ENCODE data around the gene IFTAP.
"Not testable (repeated sequence)": the region's sequence is repeated elsewhere in the genome, so short reads cannot be mapped to it uniquely, and the experiment has no call there.

IFTAP gene
- 0.31 to 0.47 reads per million in 2 donors for total RNA-seq

DNA sequence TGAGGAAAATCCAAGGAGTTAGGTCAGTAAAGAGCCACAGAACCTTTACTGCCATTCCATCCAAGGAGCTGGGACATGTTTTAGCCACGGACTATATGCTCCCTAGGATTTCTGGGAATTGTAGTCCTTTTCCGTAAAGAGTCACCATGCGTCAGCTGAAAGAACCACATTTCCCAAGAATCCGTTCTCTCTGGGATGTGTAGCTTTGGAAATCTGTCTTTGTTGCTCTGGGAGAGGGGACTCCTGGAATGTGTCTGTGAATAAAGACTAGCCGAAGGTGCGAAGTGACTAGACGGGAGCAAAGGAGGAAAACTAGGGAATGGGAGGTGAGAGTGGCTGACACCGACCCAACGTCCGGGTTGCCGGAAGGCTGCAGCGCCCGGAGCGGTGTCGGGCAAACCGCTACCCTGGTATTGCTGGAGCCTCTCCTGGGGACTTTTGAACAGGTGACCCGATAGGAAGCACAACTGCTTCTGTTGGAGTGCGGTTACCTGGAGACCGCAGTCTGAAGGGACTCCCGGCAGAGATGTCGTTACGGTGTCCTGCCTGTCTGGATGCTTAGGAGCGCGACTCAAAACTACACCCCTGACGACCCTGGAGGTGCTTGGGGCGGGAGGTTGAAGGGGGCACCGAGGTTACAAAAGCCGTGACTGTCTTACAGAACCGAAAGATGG is at the start of gene IFTAP:
IFTAP (plus strand) TSS at position 187 of the 674 bp plus-strand sequence. CDS start 15,602 bp downstream, outside the sequence.
- peak in 2 of 5 experiments; percentile 10 to 52 for DNase-seq

DNA sequence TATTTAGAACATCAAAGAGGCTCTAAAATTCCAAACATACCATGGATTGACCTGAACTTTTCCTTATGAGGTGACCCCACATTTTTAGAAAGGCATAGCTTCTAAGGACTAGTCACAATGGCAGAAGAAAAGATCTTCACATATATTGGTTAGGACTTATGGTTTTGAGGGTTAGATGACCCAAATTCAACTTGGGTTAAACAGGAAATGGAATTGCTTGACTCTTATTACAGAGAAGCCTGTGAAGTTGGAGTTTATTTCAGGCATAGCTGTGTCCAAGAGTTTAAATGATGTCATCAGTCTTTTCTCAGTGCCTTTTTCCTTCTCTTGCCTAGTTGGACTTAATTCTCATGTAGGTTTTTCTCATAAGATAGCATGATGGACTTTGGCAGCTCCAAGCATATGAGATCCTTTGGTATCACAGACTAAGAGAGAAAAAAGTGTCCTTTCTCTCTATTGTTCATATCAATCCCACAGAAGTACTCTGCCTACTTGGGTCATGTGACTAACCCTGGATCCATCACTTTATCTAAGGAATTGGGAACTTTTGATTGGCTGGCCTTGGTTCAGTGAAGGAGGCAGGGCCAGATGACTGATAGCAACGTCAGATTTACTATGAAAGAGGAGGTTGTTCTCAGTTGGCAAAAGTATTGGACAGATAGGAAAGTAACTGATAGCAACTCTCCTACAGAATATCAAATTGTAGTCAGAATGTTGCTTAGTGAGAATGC is 43.8 kb upstream of the IFTAP start:
- no peak for DNase-seq

- not testable (repeated sequence) for DNase-seq
These were observed 36.9 kb upstream of the IFTAP start for GRCh38 chr11:36557390-36557789.

GRCh38 chr11:36557991-36558390 is 36.3 kb upstream of the IFTAP start:
- no peak for DNase-seq

DNA sequence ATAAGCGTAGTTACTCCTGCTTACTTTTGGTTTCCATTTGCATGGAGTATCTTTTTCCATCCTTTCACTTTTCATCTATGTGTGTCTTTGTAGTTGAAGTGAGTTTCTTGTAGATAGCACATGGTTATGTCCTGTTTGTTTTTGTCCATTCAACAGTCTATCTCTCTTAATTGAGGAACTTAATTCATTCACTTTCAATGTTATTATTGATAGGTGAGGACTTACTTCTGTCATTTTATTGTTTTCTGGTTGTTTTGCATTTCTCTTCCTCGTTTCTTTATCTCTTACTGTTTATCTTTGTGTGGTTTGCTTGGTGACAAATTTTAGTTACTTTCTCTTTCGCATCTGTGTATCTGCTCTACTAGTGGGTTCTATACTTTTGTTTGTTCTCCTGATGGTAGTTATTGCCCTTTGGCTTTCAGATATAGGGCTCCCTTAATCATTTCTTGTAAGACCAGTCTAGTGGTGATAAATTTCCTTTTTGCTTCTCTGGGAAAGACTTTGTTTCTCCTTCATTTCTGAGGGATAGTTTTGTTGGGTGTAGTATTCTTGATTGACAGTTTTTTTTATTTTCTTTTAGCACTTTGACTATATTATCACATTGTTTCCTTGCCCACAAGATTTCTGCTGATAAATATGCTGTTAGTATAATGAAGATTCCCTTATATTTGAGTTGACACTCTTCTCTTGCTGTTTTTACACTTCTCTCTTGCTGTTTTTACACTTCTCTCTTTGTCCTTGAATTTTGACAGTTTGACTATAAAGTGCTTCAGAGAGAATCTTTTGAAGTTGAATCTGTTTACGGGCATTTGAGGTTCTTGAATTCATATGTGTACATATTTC is 35.5 kb upstream of the IFTAP start:
- peak in 2 of 5 experiments; percentile 29 to 78 for DNase-seq

- DNase-seq, result peak in 4 of 5 experiments; percentile 3 to 60 (median 18)
These were observed 29.8 kb upstream of the IFTAP start for GRCh38 chr11:36564376-36565030.

DNA sequence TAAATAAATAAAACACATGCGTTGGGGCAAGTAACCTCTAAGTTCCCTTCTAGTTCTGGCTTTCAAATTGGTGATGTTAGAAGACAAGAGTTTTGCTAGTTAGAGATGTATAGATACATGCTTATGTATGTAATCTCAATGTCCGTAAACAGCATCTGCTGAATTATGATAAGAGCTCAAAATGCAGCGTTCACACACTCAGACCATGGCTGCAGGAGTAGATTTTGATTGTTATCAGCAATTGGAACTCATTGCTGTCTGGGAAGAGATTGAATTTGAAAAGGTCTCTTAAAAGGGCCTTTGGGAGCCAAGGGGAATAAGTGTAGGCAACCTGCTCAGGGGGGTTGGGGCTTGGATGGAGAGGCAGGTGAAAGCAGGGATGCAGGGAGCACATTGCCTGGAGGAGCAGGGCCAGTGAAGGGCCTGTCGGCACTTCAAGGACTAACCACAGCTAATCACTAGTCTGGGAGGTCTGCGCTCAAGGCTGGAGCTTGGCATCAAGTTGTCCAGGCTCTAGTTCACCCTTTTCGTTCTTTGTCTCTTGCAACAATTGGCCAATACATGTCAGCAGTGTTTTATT is 29.2 kb upstream of the IFTAP start:
- no peak for DNase-seq

DNA sequence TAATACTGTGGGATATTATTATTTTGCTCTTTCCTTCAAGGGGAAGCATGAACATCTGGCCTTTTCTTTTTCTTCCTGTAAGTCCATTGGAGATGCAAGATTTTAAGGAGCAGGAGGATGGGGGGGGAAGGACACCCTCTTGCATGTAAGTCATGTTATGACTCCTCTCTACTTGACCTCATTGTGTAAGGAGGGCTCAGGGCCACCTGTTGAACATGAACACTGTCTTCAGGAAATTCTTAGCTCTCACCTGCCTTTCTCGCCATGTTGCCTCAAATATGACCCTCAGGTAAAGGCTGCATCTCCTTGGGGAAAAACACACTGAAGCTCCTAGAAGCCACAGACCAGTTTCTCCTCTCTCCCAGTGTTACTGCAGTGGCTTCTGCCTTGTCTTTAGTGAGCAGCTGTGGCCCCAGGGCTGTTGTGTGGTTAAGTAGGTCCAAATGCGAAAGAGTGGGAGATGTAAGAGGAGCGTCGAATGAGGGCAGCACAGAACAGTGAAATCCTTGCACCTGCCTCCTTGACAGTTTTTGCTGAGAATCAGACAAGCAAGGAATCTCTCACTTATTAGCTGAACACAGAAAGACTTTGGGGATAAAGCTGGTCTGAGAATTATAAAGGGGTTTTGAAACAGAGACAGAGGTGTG is 27.8 kb upstream of the IFTAP start:
- DNase-seq, result no peak

- DNase-seq, result no peak
These were observed 26.6 kb upstream of the IFTAP start, which contains the start of gene RAG1 for GRCh38 chr11:36567694-36568093. Gene RAG1, plus strand, starts transcription at chr11:36568007. Its CDS starts 5,298 bp downstream, at chr11:36573305.

DNA sequence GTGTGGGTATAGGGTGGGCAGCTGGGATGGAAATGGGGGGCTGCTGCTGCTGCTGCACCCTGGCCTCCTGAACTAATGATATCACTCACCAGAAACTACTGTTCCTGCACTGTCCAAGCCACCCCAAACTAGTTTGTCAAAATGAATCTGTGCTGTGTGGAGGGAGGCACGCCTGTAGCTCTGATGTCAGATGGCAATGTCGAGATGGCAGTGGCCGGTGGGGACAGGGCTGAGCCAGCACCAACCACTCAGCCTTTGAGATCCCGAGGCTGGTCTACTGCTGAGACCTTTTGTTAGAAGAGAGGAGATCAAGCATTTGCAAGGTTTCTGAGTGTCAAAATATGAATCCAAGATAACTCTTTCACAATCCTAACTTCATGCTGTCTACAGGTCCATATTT is 25.2 kb upstream of the IFTAP start:
- DNase-seq, result no peak

GRCh38 chr11:36574486-36574885 is 19.8 kb upstream of the IFTAP start:
- DNase-seq, result no peak

GRCh38 chr11:36577373-36577772 is 16.9 kb upstream of the IFTAP start:
- no peak for DNase-seq

GRCh38 chr11:36577859-36578258 is 16.4 kb upstream of the IFTAP start:
- no peak for DNase-seq

GRCh38 chr11:36578458-36578857 is 15.8 kb upstream of the IFTAP start:
- DNase-seq, result no peak

DNA sequence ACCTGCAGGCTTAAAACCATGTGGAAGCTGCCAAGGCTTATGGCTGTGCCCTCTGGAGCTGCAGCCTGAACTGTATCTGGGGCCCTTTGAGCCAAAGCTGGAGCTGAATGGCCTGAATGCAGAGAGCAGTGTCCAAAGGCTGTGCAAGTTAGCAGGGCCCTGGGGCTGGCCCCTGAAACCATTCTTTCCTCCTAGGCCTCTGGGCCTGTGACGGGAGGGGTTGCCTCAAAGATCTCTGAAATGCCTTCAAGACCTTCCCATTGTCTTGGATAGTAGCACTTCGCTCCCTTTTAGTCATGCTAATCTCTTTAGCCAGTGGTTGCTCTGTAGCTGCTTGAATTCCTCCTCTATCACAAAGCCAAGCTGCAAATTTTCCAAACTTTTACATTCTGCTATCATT is 12.8 kb upstream of the IFTAP start:
- DNase-seq, result no peak

DNA sequence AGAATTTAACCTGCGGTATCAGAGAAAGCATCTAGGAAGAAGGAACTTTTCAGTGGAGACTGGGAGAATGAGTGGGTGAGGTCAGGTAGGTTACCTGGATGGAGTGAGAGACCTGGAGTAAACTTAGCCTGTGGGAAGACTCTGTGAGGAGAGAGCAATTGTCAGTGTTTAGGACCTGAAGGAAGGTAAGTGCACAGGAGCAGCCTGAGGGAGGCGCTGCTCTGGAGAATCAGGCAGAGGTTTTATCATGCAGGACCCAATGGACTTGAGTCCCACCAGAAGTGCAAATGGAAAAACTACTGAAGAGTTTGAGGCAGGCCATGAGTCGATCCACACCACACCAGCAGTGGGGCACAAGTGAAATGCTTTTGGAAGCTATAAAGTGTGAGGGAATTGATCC is 10.6 kb upstream of the IFTAP start:
- DNase-seq, result no peak

DNA sequence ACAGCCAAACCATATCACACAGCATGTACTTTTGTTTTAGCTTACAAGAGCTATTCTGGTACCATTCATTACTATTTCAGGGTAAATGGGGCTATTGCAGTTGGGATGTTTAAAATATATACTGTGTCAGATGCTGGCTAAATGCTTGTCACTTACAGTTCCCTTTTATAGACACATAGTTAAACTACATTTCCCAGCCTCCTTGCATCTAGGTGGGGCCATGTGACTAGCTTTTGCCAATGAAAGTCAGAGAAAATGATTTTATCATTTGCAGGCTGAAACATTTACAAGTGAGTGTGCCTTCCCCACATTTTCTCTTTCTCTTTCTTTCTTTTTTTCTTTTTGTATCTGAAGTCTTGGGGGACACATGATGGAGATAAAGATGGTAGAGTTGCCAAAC is 7.8 kb upstream of the IFTAP start:
- peak in 1 of 5 experiments; percentile 4 for DNase-seq

DNA sequence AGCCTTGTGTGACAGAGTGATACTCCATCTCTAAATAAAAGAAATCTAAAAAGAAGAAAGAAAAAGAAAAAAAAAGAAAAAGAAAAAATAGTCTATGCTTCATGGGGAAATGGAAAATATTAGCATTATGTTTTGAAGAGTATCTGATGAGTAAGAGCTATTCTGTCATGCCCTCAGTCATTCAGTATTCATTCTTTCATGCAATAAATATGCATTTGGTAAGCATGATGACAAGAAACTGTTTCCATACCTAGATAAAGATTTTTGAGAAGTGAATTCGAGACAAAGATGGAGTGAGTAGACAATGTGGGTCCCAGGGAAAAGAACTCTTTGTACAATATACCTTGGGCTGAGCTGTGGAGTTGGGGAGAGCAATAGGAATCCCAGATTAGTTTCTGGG is 6.2 kb upstream of the IFTAP start:
- no peak for DNase-seq

DNA sequence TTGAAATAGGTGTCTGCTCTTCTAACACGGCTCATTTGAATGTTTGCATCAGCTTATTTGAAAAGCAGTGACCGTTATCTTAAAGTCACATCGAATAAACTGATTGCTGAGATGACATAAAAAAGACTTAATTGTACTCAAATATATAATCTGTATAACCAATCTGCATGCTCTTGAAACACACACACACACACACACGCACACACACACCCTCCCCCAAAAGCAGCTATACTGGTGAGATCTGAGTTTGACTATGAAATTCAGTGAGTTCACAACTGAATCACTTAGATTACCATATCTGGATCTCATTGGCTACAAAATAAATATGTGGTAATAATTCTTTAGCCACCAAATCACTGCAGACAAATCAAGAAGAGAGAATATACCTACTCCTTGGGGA is 3.8 kb upstream of the IFTAP start:
- DNase-seq, result peak in 1 of 5 experiments; percentile 3

DNA sequence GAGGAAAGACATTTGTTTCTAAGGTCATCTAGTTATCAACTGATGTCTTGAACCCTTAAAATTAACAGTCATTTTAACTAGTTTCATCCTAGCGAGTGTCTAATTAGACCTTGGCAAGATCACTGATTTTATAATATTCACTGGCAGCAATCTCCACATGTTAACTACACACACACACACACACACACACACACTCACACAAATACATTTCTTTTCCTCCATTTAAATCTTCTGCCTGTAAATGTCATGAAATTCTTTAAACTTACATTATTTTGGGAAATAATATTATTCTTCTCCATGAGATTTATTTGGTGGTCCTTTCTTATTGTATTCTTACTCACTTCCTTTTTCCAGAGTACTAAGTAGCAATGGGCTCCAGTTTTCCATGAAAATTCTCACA is 2.9 kb upstream of the IFTAP start:
- no peak for DNase-seq

DNA sequence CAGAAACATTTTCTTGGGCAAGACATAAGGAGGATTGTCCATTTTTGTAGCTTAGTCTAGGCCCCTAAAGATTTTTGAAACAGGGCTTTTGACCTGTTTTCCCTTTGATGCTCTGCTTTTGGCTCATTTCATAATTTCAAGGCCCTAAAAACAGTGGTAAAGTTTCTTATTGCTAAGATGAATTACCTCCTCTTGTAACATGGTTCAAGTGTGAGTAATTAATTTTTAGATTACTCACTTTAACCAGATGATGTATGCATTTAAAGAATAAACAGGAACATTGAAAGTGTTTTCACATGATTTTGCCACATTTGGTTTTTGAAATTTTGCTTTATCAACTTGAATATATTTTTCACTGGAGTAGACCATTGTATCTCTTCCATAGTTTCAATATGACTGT is 2.6 kb downstream of the IFTAP start:
- no peak for DNase-seq

DNA sequence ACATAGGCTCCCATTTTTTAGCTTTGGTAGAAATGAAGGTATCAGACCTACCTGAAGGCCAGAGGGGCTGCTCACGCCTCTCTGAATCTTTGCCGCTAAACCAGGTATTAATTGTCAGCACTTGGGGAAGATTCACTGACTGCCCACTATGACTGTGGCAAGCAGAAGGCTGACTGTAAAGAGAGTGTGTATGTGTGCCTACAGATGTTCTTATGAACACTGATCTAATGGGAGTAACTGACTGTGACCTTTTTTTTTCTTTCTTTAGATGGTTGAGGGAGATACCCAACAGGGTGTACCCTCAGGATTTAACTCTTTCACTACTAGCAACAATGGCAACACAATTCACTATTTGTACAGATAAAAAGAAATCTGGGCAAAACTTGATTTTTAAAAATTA is 3.7 kb downstream of the IFTAP start, which contains the start of gene RAG2:
RAG2 (minus strand) TSS at position 186 of the 400 bp plus-strand sequence. CDS start 4,068 bp downstream, outside the sequence.
- DNase-seq, result no peak
